Measurements from ENCODE around the gene COL23A1. TPM values are rescaled to one million over a fixed set of nuclear protein-coding genes. Genes with fewer than 3 reads are reported as not detected.

Gene COL23A1
- total and polyA plus RNA-seq, 2 of the 13 experiments (the other 11 are each of a cell fraction or from before 2014, with no cell fraction given) = not detected

- no peak for DNase-seq (ENCODE audit: low spot score)
- 57% methylated on average over 13 of the region's 17 CpGs for WGBS (ENCODE audit: low lambda C conversion rate)
- Histone ChIP-seq H3K4me3 (replicated peaks in 1 of 3; ENCODE audit: insufficient read depth in 1 of 3, low read depth in 2 of 3, low read length in 3 of 3) (no peak overlapping the region), H4K20me1 (ENCODE audit: insufficient read depth, low read length) (no peaks in the 10 kb centered on the region), H3K9me3 (ENCODE audit: low read length) (no peaks in the 10 kb centered on the region), H3K36me3 (replicated peaks in 1 of 2; ENCODE audit: control insufficient read depth in 1 of 2, insufficient read depth in 2 of 2, low read length in 2 of 2) (no peaks in the 10 kb centered on the region), H3K27me3 (ENCODE audit: control insufficient read depth in 1 of 2, insufficient read depth in 2 of 2, low read length in 2 of 2) (peaks cover 3 to 12% of the 10 kb centered on the region in 2 experiments; a peak in 4 of 5 replicates), H3K4me2 (ENCODE audit: low read depth, low read length) (no peak overlapping the region), H3K9ac (ENCODE audit: insufficient read depth, low read depth, low read length) (no peak overlapping the region), H3K4me1 (ENCODE audit: insufficient read depth, low read length) (no peaks in the 10 kb centered on the region), H2AFZ (ENCODE audit: low read length) (no peak overlapping the region), H3K27ac (ENCODE audit: extremely low read length, insufficient read depth, low read length) (no peak overlapping the region), H3K79me2 (ENCODE audit: insufficient read depth, low read length) (no peaks in the 10 kb centered on the region)
- ChIA-PET CTCF (ENCODE audit: low intra/inter-chr PET ratio, low total read pairs) (no interaction called here), POLR2A (no interaction called here)
- FAIRE-seq = no peak
- BruUV-seq (replicated peaks) = no TSS peak
- intact Hi-C loops (cut with micrococcal nuclease; ENCODE audit: unreplicated experiment) = no loop called here
- no peak for ATAC-seq
- in situ Hi-C loops (cut with HindIII; ENCODE audit: extremely low pct_ligation_motif_present, low pct_unique_long_range_greater_than_20kb) = no loop called here
- TF ChIP-seq AFF4 (CRISPR knock-in tag; IDR thresholded peaks at IDR 0.05) (no peak), KAT8 (CRISPR knock-in tag; IDR thresholded peaks at IDR 0.05) (no peak), ZFY (CRISPR knock-in tag; IDR thresholded peaks at IDR 0.05) (no peak), SOX6 (IDR thresholded peaks at IDR 0.05) (no peak), SOX6 (CRISPR knock-in tag; IDR thresholded peaks at IDR 0.05) (no peak), SMYD3 (CRISPR knock-in tag; IDR thresholded peaks at IDR 0.05) (no peak), ZUFSP (CRISPR knock-in tag; IDR thresholded peaks at IDR 0.05; ENCODE audit: borderline replicate concordance) (no peak), PATZ1 (CRISPR knock-in tag; IDR thresholded peaks at IDR 0.05) (no peak), ZNF766 (CRISPR knock-in tag; IDR thresholded peaks at IDR 0.05; ENCODE audit: borderline replicate concordance) (no peak), PLRG1 (conservative IDR thresholded peaks at IDR 0.05) (no peak), THAP7 (CRISPR knock-in tag; IDR thresholded peaks at IDR 0.05) (no peak), GPN1 (CRISPR knock-in tag; IDR thresholded peaks at IDR 0.05; ENCODE audit: borderline replicate concordance) (no peak), E2F1 (CRISPR knock-in tag; IDR thresholded peaks at IDR 0.05) (no peak), ZNF605 (CRISPR knock-in tag; IDR thresholded peaks at IDR 0.05) (no peak), IRX3 (CRISPR knock-in tag; IDR thresholded peaks at IDR 0.05; ENCODE audit: borderline replicate concordance, low read depth) (no peak)
Observed at GRCh38 chr5:178318382-178318781, 271.8 kb downstream of the COL23A1 start.
